GM12801 (cell line): Measurements from ENCODE around the gene CLBA1.

Source experiments
- TF ChIP-seq, protein P1 (sequence below): IDR thresholded peaks from one replicate; pipeline ENCODE4 v1.5.1; 2011; ENCODE audit warnings: control low read depth; ENCODE audit not compliant: insufficient read length; ENCODE audit errors: extremely low read depth

CLBA1 gene

DNA sequence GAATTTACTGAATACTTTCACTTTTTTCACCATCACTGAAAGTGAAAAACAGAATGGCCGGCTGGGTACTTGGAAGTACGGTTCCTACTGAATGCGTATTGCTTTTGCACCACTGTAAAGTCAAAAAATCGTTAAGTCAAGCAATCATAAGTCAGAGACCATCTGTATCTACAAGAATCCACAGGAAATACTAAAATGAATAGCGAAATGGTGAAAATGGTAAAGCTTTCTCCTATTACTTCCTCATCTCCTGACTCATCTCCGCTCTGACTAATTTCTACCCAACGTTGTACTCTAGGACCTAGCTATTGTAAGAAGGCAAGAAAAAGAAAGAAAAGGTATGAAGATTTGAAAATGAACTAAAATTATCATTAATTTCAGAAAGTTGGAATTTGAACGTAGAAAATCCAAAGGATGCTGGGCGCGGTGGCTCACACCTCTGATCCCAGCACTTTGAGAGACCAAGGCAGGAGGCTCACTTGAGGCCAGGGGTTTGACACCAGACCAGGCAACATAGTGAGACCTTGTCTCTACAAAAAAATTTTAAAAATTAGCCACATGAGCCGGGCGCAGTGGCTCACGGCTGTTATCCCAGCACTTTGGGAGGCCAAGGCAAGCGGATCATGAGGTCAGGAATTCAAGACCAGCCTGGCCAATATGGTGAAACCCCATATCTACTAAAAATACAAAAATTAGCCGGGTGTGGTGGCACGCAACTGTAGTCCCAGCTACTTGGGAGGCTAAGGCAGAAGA is 40.6 kb downstream of the CLBA1 start:
- TF ChIP-seq, protein P1, sequence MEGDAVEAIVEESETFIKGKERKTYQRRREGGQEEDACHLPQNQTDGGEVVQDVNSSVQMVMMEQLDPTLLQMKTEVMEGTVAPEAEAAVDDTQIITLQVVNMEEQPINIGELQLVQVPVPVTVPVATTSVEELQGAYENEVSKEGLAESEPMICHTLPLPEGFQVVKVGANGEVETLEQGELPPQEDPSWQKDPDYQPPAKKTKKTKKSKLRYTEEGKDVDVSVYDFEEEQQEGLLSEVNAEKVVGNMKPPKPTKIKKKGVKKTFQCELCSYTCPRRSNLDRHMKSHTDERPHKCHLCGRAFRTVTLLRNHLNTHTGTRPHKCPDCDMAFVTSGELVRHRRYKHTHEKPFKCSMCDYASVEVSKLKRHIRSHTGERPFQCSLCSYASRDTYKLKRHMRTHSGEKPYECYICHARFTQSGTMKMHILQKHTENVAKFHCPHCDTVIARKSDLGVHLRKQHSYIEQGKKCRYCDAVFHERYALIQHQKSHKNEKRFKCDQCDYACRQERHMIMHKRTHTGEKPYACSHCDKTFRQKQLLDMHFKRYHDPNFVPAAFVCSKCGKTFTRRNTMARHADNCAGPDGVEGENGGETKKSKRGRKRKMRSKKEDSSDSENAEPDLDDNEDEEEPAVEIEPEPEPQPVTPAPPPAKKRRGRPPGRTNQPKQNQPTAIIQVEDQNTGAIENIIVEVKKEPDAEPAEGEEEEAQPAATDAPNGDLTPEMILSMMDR, result no peak

DNA sequence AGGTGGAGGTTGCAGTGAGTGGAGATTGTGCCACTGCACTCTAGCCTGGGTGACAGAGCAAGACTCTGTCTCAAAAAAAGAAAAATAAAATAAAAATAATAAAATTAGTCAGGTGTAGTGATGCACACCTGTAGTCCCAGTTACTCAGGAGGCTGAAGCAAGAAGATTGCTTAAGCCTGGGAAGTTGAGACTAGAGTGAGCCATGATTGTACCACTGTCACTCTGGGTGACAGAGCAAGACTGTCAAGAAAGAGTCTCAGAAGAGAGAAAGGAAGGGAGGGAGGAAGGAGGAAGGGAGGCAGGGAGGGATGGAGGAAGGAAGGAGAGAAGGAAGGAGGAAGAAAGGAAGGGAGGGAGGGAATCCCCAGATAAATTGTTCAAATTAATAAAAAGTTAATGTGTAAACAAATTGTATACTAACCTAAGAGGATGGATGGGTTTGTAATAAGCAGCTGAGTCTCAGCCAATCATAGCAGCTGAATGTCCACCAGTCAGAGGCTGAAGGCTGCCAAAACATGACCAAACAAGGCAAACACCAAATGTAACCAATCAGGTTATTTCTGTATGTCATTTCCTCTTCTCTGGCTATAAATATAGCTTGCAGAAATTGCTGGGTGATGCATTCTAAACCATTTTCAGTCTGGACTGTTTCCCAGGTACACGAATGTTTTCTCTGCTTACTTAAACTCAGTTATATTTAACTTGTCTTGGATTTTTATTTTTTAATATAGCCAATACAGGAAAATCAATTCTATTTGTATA is 41.4 kb downstream of the CLBA1 start:
- TF ChIP-seq, protein P1, result no peak

DNA sequence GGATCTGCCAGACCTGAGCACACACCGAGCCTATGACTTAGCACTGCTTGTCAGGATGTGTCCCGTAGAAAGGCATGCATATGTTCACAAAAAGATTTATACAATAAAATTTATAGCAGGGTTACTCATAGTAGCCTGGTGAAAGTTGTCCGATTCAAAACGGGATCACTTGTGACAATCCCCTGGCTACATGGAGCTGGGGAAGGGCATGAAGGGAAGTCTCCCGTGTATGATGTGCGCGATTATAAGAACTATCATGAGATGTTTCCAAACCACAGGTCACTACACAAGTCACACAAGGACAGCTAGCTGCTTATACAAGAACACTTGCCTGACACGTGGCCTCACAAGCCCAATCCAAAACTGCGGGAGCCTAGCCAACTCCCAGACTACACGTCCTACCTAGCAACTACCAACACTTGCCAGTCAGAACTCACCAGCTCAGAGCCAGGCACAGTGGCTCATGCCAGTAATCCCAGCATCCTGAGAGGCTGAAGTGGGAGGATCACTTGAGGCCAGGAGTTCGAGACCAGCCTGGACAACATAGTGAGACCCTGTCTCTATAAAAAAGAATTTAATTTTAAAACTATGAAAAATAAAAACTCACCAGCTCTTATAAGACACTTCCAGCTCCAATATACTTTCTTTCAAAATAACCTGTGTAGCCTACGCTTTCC is 42.8 kb downstream of the CLBA1 start:
- TF ChIP-seq, protein P1, result no peak

DNA sequence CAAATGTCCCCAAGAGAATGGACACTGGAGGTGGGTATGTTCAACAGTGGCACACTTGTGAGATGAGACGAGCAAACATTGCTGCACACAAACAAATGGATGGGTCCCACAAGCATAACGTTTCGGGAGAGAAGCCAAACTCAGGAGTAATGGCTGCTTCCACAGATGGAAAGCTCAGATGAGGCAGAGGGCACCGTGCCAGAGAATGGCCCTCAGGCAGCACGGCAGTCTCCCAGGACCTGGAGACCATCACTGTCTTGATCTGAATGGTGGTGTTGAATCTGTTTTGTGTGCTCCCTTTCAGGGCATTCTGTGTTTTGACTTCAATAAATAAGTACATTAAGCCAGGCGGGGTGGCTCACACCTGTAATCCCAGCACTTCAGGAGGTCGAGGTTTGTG is 43.8 kb downstream of the CLBA1 start:
- TF ChIP-seq, protein P1, result no peak

DNA sequence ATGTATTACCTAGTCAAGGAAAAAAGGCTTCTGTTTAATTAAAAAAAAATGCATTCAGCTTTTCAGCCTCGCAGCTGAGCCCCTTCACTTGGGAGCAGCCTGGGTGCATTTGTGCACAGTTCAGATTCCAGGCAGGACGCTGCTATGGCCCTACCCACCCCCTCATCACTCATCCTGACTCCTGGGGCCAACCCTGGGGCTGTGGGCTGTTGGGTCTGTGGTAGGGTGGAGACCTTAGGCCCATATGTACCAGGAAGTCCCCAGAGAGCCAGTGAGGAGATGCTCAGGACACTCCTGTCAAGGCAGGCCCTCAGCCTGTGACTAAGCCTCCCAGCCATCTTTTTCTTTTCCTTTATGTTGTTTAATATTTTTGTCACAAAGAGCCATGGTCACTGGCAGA is 44.6 kb downstream of the CLBA1 start:
- TF ChIP-seq, protein P1, result no peak

DNA sequence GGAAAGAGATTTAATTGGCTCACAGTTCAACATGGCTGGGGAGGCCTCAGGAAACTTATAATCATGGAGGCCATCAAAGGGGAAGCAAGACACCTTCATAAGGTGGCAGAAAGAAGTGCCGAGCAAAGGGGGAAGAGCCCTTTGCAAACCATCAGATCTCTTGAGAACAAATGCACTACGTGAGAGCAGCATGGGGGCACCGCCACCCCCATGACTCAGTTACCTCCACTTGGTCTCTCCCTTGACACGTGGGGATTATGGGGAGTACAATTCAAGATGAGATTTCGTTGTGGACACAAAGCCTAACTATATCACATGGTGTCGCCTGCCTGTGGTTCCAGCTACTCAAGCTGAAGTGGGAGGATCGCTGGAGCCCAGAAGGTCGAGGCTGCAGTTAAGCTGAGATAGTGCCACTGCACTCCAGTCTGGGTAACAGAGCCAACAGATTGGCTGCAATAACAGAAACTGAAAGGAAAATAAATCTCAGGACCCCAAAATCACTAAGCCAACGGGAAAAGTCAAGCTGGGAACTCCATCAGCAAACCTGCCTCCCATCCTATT is 45.3 kb downstream of the CLBA1 start:
- TF ChIP-seq, protein P1, result no peak
